Endodermal cell (in vitro differentiated cells): ENCODE results near the gene THSD7A. TPM values are rescaled to one million over a fixed set of nuclear protein-coding genes. Genes with fewer than 3 reads are reported as not detected.

Experiments
- DNase-seq: peaks from one replicate; pipeline ENCODE4 v3.0.0-alpha.2; 2017
- H3K27ac ChIP-seq: 2 replicates; pipeline ENCODE4 v1.5.1; 2013; ENCODE audit warnings: mild to moderate bottlenecking, low read depth, low read length, moderate library complexity
- H3K27me3 ChIP-seq: 2 replicates; pipeline ENCODE4 v1.6.1; 2013; ENCODE audit warnings: mild to moderate bottlenecking, low read length, moderate library complexity; ENCODE audit not compliant: insufficient read depth, control insufficient read depth, poor library complexity, severe bottlenecking
- H3K36me3 ChIP-seq: 2 replicates; pipeline ENCODE4 v1.7.0; 2013; ENCODE audit warnings: mild to moderate bottlenecking, low read length, moderate library complexity; ENCODE audit not compliant: control insufficient read depth, insufficient read depth
- H3K4me1 ChIP-seq: one replicate; pipeline ENCODE4 v1.7.0; 2013; ENCODE audit warnings: low read length; ENCODE audit not compliant: control insufficient read depth, insufficient read depth
- H3K4me3 ChIP-seq: 2 replicates; pipeline ENCODE4 v1.5.1; 2013; ENCODE audit warnings: mild to moderate bottlenecking, low read length, moderate library complexity
- H3K9ac ChIP-seq: 2 replicates; pipeline ENCODE4 v1.6.1; 2013; ENCODE audit warnings: mild to moderate bottlenecking, low read length, moderate library complexity; ENCODE audit not compliant: poor library complexity, severe bottlenecking; ENCODE audit errors: extremely low read depth
- H3K9me3 ChIP-seq: 2 replicates; pipeline ENCODE4 v1.6.1; 2013; ENCODE audit warnings: mild to moderate bottlenecking, low read length, moderate library complexity; ENCODE audit not compliant: control insufficient read depth
- H3K27ac Mint-ChIP-seq: 2 replicates; pipeline ENCODE4 v1.8.0; 2020; ENCODE audit warnings: mixed read lengths
- H3K27me3 Mint-ChIP-seq: 2 replicates; pipeline ENCODE4 v1.8.0; 2021; ENCODE audit warnings: mild to moderate bottlenecking, mixed read lengths; ENCODE audit not compliant: insufficient read depth
- H3K36me3 Mint-ChIP-seq: 2 replicates; pipeline ENCODE4 v1.8.0; 2020; ENCODE audit warnings: low read depth, mixed read lengths
- H3K4me1 Mint-ChIP-seq: 2 replicates; pipeline ENCODE4 v1.8.0; 2020; ENCODE audit warnings: mixed read lengths
- H3K4me3 Mint-ChIP-seq: 2 replicates; pipeline ENCODE4 v1.8.0; 2020; ENCODE audit warnings: mild to moderate bottlenecking, moderate library complexity, mixed read lengths
- H3K9me3 Mint-ChIP-seq: 2 replicates; pipeline ENCODE4 v1.8.0; 2020; ENCODE audit warnings: mild to moderate bottlenecking, mixed read lengths
- CTCF ChIP-seq: fragments of 200-600 bp; sonication (generic); conservative IDR thresholded peaks from 2 replicates; pipeline ENCODE4 v1.5.0; 2021; ENCODE audit warnings: antibody characterized with exemption, mild to moderate bottlenecking
- WGBS, 2 experiments: methylation state at CpG; one replicate each; pipeline versions ENCODE4 v1.1.5 to v1.1.7; 2013; ENCODE audit warnings: missing lambda C conversion rate in 2 of 2, mixed read lengths in 1 of 2; ENCODE audit not compliant: insufficient coverage in 1 of 2, insufficient read length in 1 of 2; 5-methylcytosine and 5-hydroxymethylcytosine counted together
- total RNA-seq, 2 donors: library from RNA; stranded (reverse); fragmentation: NEBNext Ultra II Directional in 1 of 2; extraction: Animal tissue kit (Norgen Biotek cat#: 25700) in 1 of 2; gene quantifications; 2 replicates in 1 of 2; 3 replicates in 1 of 2; pipeline ENCODE4 v1.2.1, GENCODE V29; 2021

The THSD7A gene
- total RNA-seq, 2 donors from 2014 or later = 0.73 to 1.3 TPM

- H3K9ac ChIP-seq = no peak overlapping the region
- DNase-seq = no peak
- Mint-ChIP-seq H3K27ac (no peak overlapping the region), H3K4me1 (peaks cover 23% of the 10 kb centered on the region), H3K27me3 (peaks cover 52% of the 10 kb centered on the region), H3K9me3 (no peaks in the 10 kb centered on the region), H3K36me3 (no peaks in the 10 kb centered on the region), H3K4me3 (no peak overlapping the region)
- H3K36me3 ChIP-seq = no peaks in the 10 kb centered on the region
- H3K4me1 ChIP-seq = peaks cover 6% of the 10 kb centered on the region
- no peak overlapping the region for H3K27ac ChIP-seq
- no peak overlapping the region for H3K4me3 ChIP-seq
- H3K27me3 ChIP-seq = peaks cover 70% of the 10 kb centered on the region
- no peaks in the 10 kb centered on the region for H3K9me3 ChIP-seq
- no peak for TF ChIP-seq CTCF
Observed at GRCh38 chr7:11829954-11830353, 2.0 kb downstream of the THSD7A start.

- H3K9ac ChIP-seq = no peak overlapping the region
- H3K4me3 ChIP-seq = no peak overlapping the region
- no peaks in the 10 kb centered on the region for H3K36me3 ChIP-seq
- Mint-ChIP-seq H3K4me1 (peaks cover 5% of the 10 kb centered on the region), H3K27me3 (peaks cover 18% of the 10 kb centered on the region), H3K4me3 (no peak overlapping the region), H3K9me3 (no peaks in the 10 kb centered on the region), H3K27ac (no peak overlapping the region), H3K36me3 (no peaks in the 10 kb centered on the region)
- TF ChIP-seq CTCF = no peak
- 60 to 95% methylated on average over 2 to 11 of the region's 11 CpGs for WGBS, 2 experiments
- H3K9me3 ChIP-seq = no peaks in the 10 kb centered on the region
- no peak overlapping the region for H3K27ac ChIP-seq
- H3K27me3 ChIP-seq = peaks cover 36% of the 10 kb centered on the region
- H3K4me1 ChIP-seq = no peaks in the 10 kb centered on the region
- DNase-seq = no peak
Observed at GRCh38 chr7:11819947-11820346, 12.1 kb downstream of the THSD7A start.

DNA sequence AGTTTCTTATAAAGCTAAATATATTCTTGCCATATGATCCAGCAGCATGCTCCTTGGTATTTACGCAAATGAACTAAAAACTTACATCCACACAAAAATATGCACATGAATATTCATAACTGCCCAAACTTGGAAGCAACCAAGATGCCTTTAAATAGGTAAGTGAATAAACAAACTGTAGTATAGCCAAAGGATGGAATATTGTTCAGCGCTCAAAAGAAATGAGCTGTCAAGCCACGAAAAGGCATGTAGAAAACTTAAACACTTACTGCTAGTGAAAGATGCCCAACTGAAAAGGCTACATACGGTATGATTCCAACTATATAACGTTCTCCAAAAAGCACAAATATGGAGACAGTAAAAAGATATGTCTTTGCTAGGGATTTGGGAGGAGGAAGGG lies 12.7 kb downstream of the THSD7A start:
- Mint-ChIP-seq H3K36me3 (no peaks in the 10 kb centered on the region), H3K4me3 (no peak overlapping the region), H3K4me1 (peaks cover 5% of the 10 kb centered on the region), H3K27ac (no peak overlapping the region), H3K27me3 (peaks cover 20% of the 10 kb centered on the region), H3K9me3 (no peaks in the 10 kb centered on the region)
- H3K36me3 ChIP-seq = no peaks in the 10 kb centered on the region
- H3K4me3 ChIP-seq = no peak overlapping the region
- peaks cover 36% of the 10 kb centered on the region for H3K27me3 ChIP-seq
- DNase-seq = no peak
- H3K4me1 ChIP-seq = no peaks in the 10 kb centered on the region
- TF ChIP-seq CTCF = no peak
- WGBS, 2 experiments = 91% methylated on average over 4 to 5 of the region's 5 CpGs
- no peaks in the 10 kb centered on the region for H3K9me3 ChIP-seq
- H3K27ac ChIP-seq = no peak overlapping the region
- H3K9ac ChIP-seq = no peak overlapping the region
